NCI-H2227 treated with DMSO at 0.1 percent for 48 hours (cell line): ENCODE data around the gene GFER.
"Not testable (repeated sequence)": the region's sequence is repeated elsewhere in the genome, so short reads cannot be mapped to it uniquely, and the experiment has no call there.

Source experiments
- DNase-seq: peaks from one replicate; lab custom pipeline; 2025; lab: John Stamatoyannopoulos, UW

The GFER gene

DNA sequence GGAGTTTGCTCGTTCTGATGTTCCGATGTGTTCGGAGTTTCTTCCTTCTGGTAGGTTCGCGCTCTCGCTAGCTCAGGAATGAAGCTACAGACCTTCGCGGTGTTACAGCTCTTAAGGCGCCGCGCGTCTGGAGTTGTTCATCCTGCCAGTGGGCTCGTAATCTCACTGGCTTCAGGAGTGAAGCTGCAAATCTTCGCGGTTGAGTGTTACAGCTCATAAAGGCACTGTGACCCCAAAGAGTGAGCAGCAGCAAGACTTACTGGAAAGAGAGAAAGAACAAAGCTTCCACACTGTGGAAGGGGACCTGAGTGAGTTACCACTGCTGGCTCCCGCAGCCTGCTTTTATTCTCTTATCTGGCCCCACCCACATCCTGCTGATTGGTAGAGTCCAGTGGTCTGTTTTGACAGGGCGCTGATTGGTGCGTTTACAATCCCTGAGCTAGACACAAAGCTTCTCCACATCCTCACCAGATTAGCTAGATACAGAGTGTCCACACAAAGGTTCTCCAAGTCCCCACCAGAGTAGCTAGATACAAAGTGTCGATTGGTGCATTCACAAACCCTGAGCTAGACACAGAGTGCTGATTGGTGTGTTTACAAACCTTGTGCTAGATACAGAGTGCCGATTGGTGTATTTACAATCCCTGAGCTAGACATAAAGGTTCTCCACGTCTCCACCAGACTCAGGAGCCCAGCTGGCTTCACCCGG lies 26.4 kb upstream of the GFER start:
- DNase-seq: not testable (repeated sequence)

DNA sequence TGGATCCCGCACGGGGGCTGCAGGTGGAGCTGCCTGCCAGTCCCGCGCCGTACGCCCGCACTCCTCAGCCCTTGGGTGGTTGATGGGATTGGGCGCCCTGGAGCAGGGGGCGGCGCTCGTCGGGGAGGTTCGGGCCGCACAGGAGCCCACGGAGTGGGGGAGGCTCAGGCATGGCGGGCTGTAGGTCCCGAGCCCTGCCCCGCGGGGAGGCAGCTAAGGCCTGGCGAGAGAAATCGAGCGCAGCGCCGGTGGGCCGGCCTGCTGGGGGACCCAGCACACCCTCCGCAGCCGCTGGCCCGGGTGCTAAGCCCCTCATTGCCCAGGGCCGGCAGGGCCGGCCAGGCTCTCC lies 25.9 kb upstream of the GFER start:
- not testable (repeated sequence) for DNase-seq

DNA sequence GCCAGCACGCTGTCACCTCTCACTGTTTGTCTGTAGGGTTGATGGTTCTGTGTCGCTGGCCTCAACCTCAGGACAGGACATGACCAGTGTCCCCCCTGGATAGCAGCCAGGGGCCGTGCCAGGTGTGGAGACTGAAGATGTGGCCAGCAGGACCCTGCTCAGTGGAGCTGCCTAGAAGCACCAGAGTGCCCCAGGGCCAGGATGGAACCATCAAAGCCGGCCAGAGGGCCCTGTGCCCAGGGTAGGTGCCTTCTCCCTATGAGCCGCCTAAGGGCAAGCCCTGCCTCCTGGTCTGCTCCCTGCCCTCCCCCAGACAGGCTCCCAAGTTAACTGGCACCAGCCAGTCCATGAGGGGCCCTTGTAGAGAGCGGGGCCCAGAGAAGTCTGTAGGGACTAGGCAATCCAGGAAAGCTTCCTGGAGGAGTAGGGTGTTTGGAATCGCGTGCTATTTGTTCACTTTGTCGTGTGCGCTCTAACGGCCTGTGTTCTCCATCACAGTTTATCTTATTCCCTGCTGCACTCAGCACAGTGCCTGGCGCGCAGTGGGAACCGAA lies 25.2 kb upstream of the GFER start:
- DNase-seq: no peak

DNA sequence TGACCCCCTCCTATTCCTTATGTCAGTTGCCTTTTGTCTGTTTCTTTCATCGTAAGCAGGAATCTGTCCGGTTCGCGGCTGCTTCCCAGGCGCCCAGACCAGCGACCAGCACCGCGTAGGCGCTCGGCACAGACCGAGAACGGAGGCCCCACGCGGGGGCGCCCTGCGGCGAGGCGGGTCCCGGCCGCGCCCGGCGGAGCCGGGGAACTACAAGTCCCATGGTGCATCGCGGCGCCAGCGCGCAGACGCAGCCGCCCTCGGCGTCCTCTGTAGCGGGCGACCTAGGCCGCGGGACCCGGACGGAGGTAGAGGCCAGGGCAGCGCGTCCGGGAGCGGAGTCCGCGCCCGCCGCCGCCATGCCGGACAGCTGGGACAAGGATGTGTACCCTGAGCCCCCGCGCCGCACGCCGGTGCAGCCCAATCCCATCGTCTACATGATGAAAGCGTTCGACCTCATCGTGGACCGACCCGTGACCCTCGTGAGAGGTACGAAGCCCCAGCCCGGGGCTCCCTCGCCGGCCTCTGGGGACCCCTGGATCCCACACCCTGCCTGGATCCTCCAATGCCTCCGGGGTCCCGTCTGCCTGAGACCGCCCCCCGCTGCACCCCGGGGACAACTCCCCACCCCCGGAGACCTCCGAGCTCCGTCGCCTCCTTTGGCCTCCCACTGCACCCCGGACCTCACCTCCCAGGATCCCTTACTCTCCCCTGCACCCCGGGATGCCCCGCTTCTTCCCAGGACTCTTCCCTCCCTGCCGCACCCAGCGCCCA lies 24.5 kb upstream of the GFER start, which contains the start of gene NDUFB10:
Gene NDUFB10 (plus strand): TSS at position 270 of the 771 bp plus-strand sequence. CDS start 87 bp downstream, at position 357.
- DNase-seq: peak; percentile 65

DNA sequence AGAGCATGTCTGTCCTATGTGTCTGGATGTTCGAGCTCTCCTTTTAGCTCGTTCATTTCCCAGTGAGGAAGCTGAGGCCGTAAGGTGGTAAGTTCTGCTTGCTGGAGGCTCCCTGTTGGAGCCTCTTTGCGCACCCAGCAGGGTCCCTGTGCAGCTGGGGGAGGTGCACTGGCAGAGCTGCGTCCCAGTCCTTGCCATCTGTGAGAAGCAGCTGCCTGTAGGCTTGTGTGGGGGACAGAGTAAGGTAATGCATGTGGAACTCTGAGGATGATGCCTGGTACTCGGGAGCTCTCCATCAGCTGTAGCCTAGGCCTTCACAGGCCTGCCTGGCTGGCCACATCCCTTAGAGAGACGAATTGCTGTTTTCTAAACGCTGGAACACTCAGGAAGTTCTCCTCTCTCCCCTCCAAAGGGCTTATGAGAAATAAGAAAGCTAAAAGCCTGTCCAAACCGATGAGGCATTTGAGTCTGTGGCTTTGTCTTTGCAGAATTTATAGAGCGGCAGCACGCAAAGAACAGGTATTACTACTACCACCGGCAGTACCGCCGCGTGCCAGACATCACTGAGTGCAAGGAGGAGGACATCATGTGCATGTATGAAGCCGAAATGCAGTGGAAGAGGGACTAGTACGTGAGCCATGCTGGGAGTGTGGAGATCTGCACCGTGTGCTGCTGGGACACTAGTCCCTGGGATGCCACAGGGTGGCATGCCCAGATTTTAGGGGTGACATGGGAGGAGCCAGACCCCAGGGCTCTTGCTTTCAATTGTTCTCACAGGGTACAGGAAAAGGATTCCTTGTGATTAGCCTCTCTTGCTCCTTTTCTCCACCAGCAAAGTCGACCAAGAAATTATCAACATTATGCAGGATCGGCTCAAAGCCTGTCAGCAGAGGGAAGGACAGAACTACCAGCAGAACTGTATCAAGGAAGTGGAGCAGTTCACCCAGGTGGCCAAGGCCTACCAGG lies 23.0 kb upstream of the GFER start:
- DNase-seq: no peak

DNA sequence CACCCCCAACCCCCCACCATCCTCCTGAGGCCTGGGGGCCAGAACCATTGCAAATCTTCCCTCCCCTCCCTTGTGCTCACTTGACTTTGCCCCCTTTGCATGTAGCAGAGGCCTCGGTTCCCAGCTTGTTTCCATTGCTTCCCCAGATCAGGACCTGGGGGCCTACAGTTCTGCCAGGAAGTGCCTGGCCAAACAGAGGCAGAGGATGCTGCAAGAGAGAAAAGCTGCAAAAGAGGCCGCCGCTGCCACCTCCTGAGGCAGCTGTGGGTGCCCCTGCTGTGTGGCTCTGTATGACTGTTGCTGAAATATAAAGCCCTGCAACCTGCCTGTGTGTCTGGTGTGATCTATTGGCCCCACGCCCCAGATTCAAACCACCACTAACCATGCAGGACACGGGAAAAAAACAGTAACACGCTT lies 22.3 kb upstream of the GFER start:
- no peak for DNase-seq

DNA sequence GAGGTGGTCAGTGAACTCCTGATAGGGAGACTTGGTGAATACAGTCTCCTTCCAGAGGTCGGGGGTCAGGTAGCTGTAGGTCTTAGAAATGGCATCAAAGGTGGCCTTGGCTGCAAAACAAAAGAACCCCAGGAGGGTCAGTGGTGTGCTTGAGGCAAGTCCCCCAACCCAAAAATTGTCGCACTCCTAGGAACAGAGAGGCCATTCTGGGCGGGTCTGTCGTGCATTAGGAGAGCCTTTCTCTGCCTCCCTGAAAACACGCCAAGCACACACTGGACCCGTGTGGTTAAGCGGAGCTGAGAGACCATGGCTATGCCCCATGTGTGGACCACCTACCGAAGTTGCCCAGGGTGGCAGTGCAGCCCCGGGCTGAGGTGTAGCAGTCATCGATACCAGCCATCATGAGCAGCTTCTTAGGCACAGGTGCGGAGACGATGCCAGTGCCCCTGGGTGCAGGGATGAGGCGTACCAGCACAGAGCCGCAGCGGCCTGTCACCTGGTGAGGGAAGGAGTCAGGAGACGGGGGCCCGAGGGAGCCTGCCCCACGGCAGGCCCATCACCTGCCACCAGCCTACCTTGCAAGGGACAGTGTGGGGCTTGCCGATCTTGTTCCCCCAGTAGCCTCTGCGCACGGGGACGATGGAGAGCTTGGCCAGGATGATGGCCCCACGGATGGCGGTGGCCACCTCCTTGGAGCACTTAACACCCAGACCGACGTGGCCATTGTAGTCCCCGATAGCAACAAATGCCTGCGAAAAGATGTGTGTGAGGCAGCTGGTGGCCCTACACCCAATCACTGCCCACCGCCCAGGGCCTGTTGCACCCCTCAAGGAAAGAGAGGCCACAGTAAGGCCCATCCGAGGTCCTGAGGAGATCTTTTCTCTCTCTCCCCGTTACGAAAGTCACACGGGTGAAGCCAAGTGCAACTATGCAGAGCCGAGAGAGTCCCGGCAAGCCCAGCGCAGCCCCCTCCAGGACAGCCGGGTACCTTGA lies 21.5 kb upstream of the GFER start:
- DNase-seq: not testable (repeated sequence)

DNA sequence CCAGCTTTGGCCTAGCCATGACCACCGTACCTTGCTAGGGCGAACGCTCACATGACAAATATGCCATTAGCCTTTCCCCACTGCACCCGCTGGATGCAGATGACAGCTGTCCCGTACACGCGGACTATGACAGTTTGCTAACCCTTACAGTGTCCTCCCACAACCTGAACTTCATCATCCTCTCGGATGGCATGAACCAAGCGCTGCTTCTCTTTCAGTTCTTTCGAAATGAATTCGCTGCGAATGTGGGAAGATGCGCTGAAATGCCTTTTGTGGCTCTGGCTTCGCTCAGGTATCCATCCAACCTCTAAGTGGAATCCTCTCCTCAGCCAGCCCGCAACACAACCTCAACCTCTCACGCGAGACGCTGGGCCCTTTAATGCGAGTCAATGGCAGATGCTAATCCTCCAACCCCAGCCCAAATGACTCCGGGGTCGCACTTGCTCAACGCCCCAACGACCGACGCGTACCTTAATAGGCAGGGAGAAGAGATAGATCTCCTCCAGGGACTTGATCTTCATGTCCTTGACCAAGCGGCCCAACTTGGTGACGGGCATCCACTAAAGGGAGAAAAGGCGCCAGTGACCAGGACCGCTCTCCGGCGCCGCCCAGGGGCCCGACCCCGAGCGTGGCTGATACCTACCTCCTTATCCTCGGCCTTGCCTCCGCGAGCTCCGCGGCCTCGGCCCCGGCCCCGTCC lies 20.0 kb upstream of the GFER start:
- no peak for DNase-seq

DNA sequence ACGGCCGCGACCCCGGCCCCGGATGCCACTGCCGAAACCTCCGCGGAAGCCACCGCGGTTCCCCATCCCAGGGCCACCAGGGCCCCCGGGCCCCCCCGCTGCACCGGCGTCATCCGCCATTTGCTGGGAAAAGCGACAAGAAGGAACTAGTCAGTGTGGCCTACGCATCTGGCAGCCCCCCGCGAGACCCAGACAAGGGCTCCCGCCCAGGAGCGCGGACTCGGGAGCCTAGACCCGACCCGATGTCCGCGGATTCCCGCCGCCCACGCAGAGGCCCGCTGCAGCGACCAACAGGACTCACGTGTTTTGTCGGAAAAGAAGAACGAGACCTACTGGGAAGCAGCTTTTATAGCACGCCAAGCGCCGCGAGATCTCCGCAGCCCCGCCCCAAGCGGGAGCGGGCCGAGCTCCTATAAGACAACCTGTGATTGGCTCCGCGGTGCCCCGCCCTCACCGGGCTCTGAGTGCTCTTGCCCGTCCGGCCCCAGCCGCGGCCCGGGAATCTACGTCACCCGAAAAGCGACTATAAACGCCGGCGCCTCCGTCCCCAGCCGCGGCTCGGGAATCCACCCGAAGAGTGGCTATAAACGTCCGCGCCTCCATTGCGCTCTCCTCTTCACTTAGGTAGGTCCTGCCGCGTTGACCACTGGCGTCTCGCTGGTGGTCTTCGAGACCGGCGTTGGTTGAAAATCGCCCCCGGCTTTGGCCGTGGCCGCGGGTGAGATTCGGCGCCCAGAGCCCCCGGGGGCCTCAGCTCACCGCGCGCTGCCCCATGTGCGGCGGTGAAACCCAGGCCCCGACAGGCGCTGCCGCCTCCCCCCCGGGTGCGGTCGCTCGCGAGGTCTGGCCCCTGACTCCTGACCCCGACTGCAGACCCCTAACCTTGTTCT lies 19.2 kb upstream of the GFER start, which contains the start of gene RPS2:
Gene RPS2 (minus strand): TSS at position 321 of the 890 bp plus-strand sequence. CDS start 201 bp downstream, at position 120.
- peak; percentile 99 for DNase-seq

DNA sequence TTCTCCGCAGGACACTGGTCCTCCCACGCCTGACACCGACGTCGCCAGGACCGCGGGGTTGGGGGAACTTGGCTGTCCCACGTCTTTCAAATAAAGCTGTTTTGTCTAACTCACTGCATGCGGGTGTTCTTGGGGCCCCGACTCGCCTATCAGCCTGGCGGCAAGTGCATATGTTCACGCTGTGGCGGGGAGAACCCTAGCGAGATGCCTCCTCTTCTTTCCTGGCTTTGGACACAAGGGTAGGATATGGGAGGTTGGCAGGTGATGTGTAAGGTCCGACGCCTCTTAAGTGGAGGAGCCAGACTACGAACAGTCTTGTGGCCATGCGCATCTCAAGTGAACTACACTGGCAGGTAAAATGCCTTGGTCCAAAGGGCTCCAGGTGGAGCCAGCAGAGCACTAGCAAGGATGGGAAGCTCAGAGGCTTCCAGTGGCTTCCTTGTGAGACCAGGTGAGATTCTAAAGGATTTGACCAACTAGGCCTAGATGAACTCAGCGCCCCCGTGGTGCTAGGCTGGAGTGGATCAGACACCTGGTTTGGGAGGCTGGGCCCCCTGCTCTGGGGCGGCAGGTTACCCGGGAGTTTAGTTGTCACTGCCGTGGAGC lies 18.5 kb upstream of the GFER start:
- no peak for DNase-seq

DNA sequence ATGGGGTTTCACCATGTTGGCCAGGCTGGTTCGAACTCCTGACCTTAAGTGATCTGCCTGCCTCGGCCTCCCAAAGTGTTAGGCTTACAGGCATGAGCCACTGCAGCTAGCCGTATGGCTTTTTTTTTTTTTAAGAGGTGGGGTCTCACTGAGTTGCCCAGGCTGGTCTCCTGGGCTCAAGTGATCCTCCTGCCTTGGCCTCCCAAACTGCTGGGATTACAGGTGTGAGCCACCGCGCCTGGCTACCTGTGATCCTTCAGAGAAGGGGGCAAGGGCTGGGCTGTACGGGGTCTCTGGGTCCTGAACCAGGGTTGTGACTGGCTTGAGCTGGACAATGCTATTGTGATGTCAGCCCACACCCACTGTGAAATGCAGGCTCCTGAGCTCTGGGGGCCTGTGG lies 17.5 kb upstream of the GFER start, which contains the start of gene RNF151:
Gene RNF151 (plus strand): TSS at position 397 of the 400 bp plus-strand sequence. CDS start 26 bp downstream, outside the sequence.
- DNase-seq: no peak

DNA sequence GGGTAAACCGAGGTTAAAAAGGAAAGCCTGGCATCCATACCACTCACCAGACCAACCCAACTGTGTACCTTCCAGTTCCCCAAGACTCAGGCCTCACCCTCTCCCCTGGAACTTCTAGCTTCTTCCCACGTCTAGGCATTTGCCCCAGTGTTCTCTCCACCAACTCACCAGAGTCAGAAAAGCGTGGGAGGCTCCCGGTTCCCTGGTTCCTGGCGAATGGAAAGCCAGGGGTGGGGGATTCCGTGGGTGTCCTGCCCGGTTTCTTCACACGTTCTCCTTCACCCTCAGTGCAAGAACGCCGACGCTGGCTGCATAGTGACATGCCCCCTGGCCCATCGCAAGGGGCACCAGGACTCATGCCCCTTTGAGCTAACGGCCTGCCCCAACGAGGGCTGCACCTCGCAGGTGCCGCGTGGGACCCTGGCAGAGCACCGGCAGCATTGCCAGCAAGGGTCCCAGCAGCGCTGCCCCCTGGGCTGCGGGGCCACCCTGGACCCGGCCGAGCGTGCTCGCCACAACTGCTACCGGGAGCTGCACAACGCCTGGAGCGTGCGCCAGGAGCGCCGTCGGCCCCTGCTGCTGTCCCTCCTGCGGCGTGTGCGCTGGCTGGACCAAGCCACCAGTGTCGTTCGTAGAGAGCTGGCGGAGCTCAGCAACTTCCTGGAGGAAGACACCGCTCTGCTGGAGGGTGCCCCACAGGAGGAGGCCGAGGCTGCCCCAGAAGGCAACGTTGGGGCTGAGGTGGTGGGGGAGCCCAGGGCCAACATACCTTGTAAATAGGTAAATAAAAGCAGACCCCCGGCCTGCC lies 15.6 kb upstream of the GFER start:
- DNase-seq: no peak

DNA sequence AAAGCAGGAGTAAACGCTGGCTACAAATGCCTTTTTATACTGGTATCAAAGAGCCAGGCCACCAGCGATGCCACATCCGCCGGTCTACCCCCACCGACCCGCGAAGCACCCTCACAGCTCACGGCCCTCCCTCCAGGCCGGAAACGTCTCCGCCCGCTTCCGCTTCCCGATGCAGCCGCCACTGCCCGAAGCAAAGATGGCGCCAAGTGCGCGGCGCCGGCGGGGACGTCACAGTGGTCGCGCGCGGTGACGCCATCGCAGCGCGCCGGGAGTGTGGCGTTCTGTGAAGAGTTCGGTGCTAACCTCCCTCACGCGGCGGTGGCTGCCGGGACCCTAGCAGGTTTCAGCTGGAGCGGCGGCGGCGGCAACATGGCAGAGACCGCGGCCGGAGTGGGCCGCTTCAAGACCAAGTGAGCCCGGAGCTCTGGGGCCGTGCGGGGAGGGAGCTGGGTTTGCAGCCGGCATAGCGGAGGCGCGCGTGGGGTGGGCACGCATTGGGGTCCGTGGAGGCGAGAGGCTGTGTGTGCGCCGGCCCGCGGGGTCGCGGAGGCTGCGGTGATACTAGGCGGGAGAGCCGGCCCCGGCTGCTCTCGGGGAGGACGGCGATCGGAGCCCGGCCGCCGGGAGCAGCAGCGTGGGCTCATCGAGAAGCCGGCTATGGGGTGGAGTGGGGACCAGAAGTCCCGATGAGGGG lies 12.1 kb upstream of the GFER start, which contains the start of gene TBL3:
Gene TBL3 (plus strand): TSS at position 258 of the 694 bp plus-strand sequence. CDS start 112 bp downstream, at position 370.
- DNase-seq: peak; percentile 90

DNA sequence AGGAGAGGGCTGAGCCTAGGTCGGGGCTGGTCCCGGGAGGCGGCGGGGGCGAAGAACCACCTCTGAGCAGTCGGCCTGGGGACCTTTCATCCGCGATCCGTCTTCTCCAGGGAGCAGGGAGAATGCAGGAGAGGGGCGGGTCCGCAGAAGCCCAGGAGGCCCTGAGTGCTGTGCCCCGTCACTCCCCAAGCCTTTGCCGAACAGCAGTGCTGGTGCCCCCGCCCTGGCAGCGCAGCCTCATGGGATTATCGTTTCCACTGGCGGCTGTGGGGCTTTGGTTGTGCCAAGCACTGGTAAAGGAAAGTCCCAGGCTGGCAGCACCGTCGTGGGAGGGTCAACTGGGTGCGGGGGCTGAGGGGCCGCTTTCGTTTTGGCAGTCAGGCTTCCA lies 11.5 kb upstream of the GFER start:
- no peak for DNase-seq

DNA sequence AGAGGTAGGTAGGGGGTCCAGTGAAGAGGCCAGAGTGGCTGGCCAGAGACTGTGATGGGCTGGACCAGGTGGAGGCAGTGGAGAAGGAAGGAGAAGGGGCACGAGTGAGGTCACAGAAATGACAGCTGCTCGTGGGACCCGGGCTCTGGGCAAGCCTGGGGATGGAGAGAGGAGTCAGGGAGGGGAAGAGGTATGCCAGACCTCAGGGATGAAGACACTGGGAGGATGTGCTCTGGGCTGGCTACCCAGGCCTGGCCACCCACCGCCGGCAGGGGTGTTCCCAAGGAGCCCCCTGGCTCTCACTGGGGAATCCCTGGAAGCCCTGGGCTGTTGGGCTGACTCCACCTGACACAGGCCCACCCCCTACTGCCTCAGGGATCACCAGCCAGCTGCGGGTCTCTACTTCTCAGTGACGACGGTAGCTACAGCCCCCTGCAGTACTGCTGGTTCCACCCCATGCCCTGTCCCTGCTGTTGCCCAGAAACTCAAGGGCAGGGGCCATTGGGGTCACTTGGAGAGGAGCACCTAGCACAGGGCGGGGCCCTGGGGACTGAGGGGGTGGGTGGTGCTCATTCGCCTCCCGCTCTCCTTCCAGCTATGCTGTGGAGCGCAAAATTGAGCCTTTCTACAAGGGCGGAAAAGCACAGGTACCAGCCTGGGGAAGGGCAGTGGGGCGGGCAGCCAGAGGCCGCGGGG lies 10.4 kb upstream of the GFER start:
- no peak for DNase-seq
